ENCODE measurements around the gene LRRC75A.
"Not testable (repeated sequence)": the region's sequence is repeated elsewhere in the genome, so short reads cannot be mapped to it uniquely, and the experiment has no call there.

The LRRC75A gene

DNA sequence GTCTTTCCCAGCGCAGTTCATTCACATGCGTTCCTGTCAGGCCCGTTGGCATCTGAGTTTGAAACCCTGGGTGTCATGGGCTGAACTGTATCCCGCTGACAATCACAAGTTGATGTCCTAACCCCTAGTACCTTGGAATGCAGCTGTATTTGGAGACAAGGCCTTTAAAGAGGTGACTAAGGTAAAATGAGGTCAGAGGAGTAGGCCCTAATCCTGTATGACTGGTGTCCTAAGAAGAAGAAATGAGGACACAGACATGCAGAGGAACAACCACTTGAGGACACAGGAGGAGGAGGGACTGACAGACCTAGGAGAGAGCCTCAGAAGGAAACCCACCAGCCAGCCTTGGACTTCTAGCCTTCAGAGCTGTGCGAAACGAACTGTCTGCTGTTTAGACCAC, 43.5 kb downstream of the LRRC75A start:
- no peak for DNase-seq

DNA sequence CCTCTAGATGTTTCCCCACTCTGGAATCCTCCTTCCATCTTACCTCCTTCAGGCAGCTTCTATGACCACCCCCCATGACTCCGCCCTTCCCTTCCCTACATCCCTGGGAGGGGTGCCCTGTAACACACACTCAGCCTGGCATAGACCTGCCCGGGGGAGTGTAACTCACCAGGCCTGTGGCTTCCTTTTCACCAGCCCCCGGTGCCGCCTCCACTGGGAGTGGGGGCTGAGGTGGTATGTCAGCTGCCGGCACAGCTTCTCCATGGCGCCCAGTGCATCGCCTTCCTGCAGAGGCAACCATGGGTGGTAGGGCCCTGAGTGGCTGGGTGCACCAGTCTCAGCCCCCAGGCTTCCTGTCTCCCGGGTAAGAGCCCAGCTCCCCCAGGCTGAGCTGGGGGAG, 44.3 kb downstream of the LRRC75A start:
- DNase-seq = no peak

DNA sequence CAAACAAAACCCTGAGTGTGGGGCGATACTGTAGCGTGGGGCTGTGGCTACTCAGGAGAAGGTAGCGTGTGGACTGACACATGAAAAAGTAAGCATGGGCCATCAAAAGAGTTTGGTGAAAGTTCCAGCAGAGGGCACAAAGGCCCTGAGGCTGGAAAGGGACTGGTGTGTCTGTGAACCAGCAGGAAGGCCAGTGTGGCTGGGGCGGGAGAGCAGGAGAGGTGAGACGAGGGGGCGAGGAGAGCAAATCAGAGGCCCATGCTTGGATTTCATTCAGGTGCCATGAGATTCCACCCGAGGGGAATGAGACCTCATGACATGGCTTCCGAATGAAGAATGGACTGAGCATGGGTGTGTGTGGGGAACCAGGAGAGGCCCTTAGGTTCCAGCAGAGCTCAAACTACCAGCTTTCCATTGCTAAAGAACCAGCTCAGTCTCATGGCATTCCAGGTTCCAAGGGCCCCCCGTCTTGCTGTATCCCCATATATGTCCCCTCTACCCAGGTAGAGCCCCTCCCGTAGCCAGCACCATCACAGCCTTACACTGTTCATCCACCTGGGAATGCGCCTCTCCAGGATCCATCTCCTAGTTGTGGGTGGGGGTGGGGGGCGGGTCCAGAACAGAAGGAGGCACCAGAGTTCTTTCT, 45.5 kb downstream of the LRRC75A start:
- no peak for DNase-seq

DNA sequence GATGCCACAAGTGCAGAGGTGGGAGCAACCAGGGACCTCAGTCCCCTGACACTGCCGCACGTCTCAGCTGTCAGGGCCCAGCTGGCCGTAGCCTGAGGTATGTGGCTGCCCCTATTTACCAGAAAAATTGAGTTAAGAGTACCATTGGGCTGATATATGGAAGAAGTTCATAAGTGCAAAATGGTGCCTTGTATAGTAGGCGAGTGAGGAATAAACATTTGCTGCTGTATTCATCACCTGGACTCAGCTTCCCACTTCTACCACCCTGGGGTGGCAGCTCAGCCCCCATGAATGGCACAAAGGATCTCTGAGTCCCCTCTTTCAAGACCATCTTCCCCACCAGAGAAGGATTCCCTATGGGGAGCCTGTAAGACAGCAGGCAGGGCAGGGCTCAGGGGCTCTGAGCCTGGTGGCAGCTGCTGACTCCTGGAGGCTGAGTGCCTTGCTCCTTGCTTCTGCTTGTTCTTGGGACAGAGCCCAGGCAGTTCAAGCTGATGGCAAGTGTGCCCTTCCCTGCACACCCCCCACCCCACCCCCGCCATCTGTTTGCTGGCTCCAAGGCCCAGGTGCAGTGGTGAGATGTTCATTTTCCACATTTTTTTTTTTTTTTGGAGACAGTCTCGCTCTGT, 47.6 kb downstream of the LRRC75A start:
- no peak for DNase-seq

DNA sequence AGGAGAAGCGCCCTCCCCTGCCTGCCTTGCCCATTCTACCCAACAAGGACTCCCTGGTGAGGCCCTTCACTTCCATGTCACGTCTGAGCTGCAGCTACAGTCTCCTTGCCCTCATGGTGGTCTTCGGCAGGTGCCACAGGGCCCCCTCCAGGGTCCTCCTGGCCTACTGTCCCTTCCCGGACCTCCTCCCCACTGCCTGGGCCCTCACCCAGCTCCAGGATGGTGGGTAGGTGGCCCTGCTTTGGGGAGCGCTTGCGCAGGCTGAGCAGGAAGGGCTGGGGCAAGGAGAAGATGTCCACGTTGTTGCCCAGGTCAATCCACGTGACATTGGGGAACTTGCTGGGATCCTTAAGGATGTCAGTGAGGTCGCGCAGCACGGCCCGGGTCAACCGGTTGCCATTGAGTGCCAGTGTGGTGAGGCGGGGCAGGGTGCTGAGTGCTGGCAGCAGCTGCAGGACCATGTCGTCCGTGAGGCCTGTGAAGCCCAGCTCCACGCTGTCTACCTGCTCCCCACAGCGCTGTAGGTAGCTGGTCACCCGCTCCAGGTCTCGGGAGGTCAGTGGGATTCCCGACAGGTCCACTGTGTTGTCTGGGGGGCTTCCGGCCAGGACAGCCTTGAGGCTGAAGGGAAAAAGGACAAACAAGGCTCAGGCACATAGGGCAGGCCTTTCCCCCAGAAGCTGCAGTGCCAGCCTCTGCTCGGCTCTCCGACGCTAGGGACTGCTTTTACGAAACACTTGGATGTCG, 48.3 kb downstream of the LRRC75A start:
- no peak for DNase-seq

DNA sequence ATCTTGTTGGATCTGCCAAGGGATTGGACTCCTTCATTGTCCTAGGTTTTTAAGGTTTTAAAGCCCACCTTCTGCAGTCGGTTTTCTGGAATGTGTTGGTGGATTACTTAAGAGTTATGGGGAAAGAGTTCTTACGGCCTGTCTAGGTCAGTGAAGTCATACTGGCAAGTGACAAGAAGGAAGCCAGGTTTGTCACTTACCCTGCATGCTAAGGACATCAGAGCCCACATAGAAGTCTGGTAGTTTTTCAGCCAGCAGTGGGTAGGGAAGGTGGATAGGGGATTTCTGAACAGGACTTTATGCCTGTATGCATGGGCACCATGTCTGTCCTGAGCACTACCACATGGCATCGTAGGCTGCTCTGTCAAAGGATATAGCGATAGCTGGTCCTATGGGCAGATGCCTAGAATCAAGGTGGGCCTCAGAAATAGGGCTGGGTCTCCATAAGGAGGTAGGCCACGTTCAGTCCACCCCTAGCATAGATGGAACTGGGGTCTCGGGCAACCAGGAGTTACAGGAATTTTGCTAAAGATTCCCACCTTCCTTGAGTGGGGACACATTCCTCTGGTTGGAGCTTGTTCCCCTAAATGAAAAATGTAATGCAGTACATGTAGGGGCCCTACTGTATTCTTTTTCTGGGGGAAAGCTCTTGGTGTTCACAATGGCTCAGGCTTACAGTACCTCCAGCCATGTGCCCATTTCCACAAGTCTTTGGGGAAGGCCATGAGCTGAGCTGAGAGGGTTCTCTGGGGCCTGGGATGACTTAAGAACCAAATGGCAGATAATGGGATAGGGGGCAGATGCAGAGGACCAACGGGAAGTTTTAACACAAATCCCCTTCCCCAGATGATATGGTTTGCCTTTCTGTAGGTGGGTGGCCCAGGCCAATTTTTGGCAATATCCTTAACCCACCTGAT, 49.1 kb downstream of the LRRC75A start:
- no peak for DNase-seq

GRCh38 chr17:16442141-16442540, 49.9 kb downstream of the LRRC75A start:
- no peak for DNase-seq

- DNase-seq = no peak
Measured at GRCh38 chr17:16440901-16441629, 50.9 kb downstream of the LRRC75A start.

- DNase-seq = not testable (repeated sequence)
Measured at GRCh38 chr17:16440354-16440753, 51.6 kb downstream of the LRRC75A start.

GRCh38 chr17:16439811-16440351, 52.1 kb downstream of the LRRC75A start:
- no peak for DNase-seq

DNA sequence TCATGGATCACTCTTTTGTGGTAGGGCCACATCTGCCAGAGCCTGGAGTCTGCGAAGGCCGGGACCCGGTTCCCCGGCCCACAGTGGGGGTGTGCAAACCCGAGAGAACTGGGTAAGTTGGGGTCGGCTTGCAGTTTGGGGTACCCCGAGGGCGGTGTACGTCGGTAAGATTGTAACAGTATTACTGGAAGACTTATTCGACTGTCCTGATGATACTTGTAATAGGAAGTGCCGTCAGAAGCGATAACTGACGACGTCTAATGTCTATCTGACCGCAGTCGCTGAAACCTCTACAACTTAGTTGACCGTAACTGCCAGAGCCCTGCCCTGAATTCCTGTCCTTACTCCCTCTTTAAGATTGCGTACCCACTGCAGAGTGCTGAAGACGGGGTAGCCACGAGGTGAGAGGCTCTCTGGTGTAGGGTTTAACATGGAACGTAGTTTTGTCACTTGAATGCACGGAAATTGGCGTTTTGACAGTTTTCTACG, 52.6 kb downstream of the LRRC75A start:
- DNase-seq = no peak

- DNase-seq = peak; percentile 100
Measured at GRCh38 chr17:16438557-16439302, 53.3 kb downstream of the LRRC75A start.

- DNase-seq = no peak
Measured at GRCh38 chr17:16438173-16438556, 53.8 kb downstream of the LRRC75A start.

GRCh38 chr17:16437083-16437482, 54.9 kb downstream of the LRRC75A start:
- DNase-seq = no peak

DNA sequence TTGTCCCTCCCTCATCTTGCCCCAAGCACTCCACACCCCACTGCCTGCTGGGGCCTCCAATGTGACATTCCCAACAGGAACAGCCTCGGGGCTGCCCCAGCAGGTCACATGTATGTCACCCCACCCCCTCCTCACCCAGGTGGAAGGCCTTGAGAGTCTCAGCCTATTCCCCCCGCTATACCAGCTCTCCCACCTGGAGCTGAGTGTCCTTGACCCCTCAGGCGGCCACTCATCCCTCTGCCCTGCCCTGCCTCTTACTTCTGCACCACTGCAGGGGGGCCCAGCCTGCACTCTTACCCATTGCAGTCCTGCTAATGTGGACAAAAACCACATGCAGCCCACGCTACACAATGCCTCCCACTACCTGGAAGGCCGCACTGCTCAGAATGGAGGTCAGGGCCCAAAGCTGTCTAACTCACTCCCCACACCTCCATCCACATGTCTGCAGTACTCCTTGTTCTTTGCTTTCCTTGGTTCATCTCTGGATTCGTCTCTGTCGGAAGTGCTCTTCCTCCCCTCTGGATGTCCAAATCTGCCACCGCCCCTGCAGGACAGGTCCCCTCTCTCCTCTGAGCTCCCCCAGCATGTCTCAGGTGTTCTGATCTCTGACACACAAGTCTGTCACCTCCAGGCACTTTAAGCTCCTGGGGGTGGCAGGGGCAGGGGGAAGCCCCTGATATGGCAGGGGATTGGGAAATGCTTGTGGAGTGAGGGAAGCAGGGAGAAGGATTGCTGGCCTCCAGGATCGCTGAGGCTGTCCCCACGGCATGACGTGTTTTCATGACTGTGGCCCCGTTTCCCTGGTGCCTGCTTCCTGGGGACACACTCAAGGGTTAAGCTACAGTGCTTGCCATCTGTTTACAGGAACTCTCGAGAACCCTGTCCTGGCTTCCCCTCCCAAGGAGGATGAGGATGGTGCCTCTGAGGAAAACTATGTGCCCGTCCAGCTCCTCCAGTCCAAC, 55.8 kb downstream of the LRRC75A start:
- no peak for DNase-seq

DNA sequence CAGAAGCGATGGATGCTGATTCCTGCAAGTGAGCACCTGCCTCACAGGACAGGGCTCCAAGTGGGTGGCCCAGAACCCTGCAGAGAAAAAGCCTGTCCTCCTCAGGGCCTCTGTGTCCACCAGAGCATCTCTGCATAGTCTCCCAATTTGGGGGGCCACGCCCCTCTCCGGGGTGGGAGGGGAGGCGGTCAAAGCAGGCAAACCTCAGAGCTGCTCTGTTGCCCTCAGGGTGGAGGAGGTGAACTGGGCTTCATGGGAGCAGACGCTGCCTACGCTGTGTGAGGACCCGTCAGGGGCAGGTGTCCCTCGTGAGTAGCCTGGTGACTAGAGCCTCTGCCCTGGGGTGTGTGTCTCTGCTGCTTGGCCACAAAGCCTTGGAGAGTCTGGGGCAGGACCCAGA, 57.3 kb downstream of the LRRC75A start:
- DNase-seq = peak; percentile 73 to 76

DNA sequence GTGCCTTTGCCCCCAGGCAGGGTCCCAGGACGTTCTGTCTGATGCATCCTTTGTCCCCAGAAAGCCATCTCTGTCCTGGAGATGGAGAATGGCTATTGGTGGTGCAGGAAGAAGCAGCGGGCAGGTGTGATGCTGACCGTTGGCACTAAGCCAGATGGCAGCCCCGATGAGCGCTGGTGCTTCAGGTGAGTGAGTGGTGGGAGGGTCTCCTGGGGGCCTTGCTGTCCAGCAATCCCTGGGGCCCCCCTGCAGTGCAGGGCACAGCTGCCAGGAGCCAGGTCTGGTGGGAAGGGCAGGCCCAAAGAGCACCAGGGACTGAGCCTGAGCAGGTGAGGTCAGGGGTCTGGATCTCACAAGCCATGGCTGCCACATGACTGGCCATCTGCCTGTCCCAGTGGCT, 58.5 kb downstream of the LRRC75A start:
- no peak for DNase-seq

DNA sequence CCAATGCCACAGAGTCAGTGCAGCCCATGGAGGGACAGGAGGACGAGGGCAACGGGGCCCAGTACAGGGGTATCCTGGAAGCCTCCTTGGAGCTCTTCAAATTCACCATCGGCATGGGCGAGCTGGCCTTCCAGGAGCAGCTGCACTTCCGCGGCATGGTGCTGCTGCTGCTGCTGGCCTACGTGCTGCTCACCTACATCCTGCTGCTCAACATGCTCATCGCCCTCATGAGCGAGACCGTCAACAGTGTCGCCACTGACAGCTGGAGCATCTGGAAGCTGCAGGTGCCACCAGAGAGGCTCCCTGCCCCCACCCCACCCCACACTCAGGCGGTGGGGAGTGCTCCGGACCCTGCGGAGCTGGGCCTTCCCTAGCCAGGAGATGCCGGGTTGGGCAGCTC, 60.0 kb downstream of the LRRC75A start:
- DNase-seq = peak; percentile 45 to 88

- no peak for DNase-seq
Measured at GRCh38 chr17:16430650-16431049, 61.3 kb downstream of the LRRC75A start.

DNA sequence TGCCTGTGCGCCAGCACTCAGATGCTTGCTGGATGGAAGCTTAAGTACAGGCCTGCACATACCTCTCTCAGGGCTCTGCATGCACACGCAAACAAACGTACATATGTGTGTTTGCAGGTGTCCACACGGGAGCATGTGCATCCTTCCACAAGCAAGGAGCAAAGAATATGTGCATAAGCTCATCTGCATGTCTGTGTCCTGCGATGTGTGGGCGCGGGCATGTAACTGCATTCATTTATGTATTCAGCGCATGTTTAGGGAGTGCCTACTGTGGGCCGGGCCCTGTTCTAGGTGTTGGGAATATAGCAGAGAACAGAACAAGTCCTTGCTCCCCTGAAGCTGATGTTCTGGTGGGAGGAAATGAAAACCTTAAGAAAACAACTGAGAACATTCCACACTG, 62.9 kb downstream of the LRRC75A start:
- no peak for DNase-seq
